Adrenal gland (tissue), 12 donors: ENCODE results near the gene UCP1. TPM values are rescaled to one million over a fixed set of nuclear protein-coding genes. Genes with fewer than 3 reads are reported as not detected.

Source experiments
- DNase-seq, 7 donors: peaks; one replicate each; pipeline ENCODE4 v3.0.0-alpha.2; 2019 to 2020
- H3K27ac ChIP-seq, 5 donors: fragments of 200-600 bp; sonication (generic) in 4 of 5; 1 replicate in 3 of 5; 2 replicates in 2 of 5; pipeline versions ENCODE4 v1.5.1 to v1.8.0; 2016 to 2020; ENCODE audit warnings: mild to moderate bottlenecking in 1 of 5
- H3K27me3 ChIP-seq: fragments of 200-600 bp; 2 replicates; pipeline ENCODE4 v1.8.0; 2021
- H3K36me3 ChIP-seq, 2 donors: fragments of 200-600 bp; replicated peaks in 1 of 2; 1 replicate in 1 of 2; 2 replicates in 1 of 2; pipeline versions ENCODE4 v1.5.1 to v1.8.0; 2018 to 2022
- H3K4me1 ChIP-seq, 2 donors: fragments of 200-600 bp; replicated peaks in 1 of 2; 1 replicate in 1 of 2; 2 replicates in 1 of 2; pipeline versions ENCODE4 v1.5.1 to v1.8.0; 2018 to 2021
- H3K4me3 ChIP-seq, 4 donors: fragments of 200-600 bp; sonication (generic) in 3 of 4; one replicate each; pipeline ENCODE4 v1.5.1; 2016 to 2018
- H3K9me3 ChIP-seq, 3 donors: fragments of 200-600 bp; sonication (generic) in 1 of 3; replicated peaks in 1 of 3; 1 replicate in 2 of 3; 2 replicates in 1 of 3; pipeline versions ENCODE4 v1.5.1 to v1.8.0; 2016 to 2021
- CTCF ChIP-seq, 6 experiments: fragments of 450-650 bp in 4 of 6; fragments of 200-600 bp in 2 of 6; sonication (generic) in 1 of 6; IDR thresholded peaks; 1 replicate in 5 of 6; 2 replicates in 1 of 6; pipeline versions ENCODE4 v1.5.1 to v1.8.0; 2016 to 2021; ENCODE audit warnings: antibody characterized with exemption in 6 of 6, mild to moderate bottlenecking in 2 of 6, moderate library complexity in 1 of 6
- POLR2A ChIP-seq, 2 donors: fragments of 450-650 bp; IDR thresholded peaks; one replicate each; pipeline ENCODE4 v1.6.1; 2017; ENCODE audit warnings: antibody characterized with exemption in 2 of 2, mild to moderate bottlenecking in 2 of 2, moderate library complexity in 1 of 2
- WGBS, 4 donors: extraction: QIAGEN DNeasy Blood & Tissue Kit in 2 of 4; methylation state at CpG; one replicate each; pipeline versions ENCODE4 v1.1.5 to v1.1.7; 2013 to 2017; 5-methylcytosine and 5-hydroxymethylcytosine counted together
- intact Hi-C, 2 donors: fragments of 100-400 bp; cut with DNase I; formaldehyde crosslinking; loops; one replicate each; pipeline versions ENCODE4 v1.14.1 to v1.15.0; 2022 to 2023
- polyA plus RNA-seq, 3 donors: library from polyadenylated mRNA; stranded (reverse); fragments of 200-250 nt in 2 of 3; fragments of 350-450 nt in 1 of 3; fragmentation: Illumina TruSeq in 1 of 3; extraction: RNeasy Lipid Tissue Mini Kit (QIAGEN cat#74804) in 1 of 3; gene quantifications; one replicate each; pipeline ENCODE4 v1.2.3, GENCODE V29; 2013 to 2014
- total RNA-seq, 9 donors: library from RNA; depleted of rRNA in 4 of 9; stranded (reverse); fragments of >200 nt in 4 of 9; fragments of 120-200 nt in 1 of 9; fragmentation: NEBNext Ultra II Directional in 1 of 9; extraction: Animal tissue kit (Norgen Biotek cat#: 25700) in 1 of 9; gene quantifications; one replicate each; pipeline versions ENCODE4 v1.1.0 to v1.2.4, GENCODE V29; 2013 to 2023
- donor health status: healthy with polysubstance abuse.
- donor health status: Bipolar disorder and iron deficiency.
- donor health status: DM: yes; HTN: yes; CAD: no.
- donor health status: DM: no; HTN: no; CAD: no.
- donor health status: DM: no; HTN: no; CAD: no.
- donor health status: DM: yes; HTN: yes; CAD: no.

Gene UCP1
- total and polyA plus RNA-seq, 12 donors, result 0.16 to 1.3 TPM; not detected in 10

GRCh38 chr4:140603286-140603685 lies 34.5 kb upstream of the UCP1 start:
- 47 to 100% (median 65%) methylated on average over 1 to 2 of the region's 2 CpGs for WGBS, 4 donors
- Histone ChIP-seq H3K4me1 (no peaks in the 10 kb centered on the region), H3K27ac (no peak overlapping the region), H3K4me3 (no peak overlapping the region), H3K36me3 (no peaks in the 10 kb centered on the region), H3K27me3 (no peaks in the 10 kb centered on the region), H3K9me3 (no peaks in the 10 kb centered on the region)
- TF ChIP-seq POLR2A (IDR thresholded peaks at IDR 0.05) (no peak), CTCF (IDR thresholded peaks at IDR 0.05) (no peak)
- intact Hi-C loops, result loop anchor here (10.0 kb wide), 2 partner anchors 238 to 242 kb away; no protein-coding TSS in a partner anchor
- DNase-seq, result no peak

- Histone ChIP-seq H3K4me1 (no peaks in the 10 kb centered on the region), H3K4me3 (no peak overlapping the region), H3K27ac (no peak overlapping the region), H3K27me3 (no peaks in the 10 kb centered on the region), H3K9me3 (no peaks in the 10 kb centered on the region), H3K36me3 (no peaks in the 10 kb centered on the region)
- 82 to 91% (median 87%) methylated on average over 2 of the region's 2 CpGs for WGBS, 4 donors
- intact Hi-C loops, result loop anchor here (10.0 kb wide), 2 partner anchors 238 to 242 kb away; no protein-coding TSS in a partner anchor
- TF ChIP-seq CTCF (IDR thresholded peaks at IDR 0.05) (no peak), POLR2A (IDR thresholded peaks at IDR 0.05) (no peak)
- no peak for DNase-seq
These were observed 34.0 kb upstream of the UCP1 start for GRCh38 chr4:140602714-140603113.

- Histone ChIP-seq H3K27me3 (no peaks in the 10 kb centered on the region), H3K4me3 (no peak overlapping the region), H3K27ac (no peak overlapping the region), H3K36me3 (no peaks in the 10 kb centered on the region), H3K4me1 (no peaks in the 10 kb centered on the region), H3K9me3 (no peaks in the 10 kb centered on the region)
- intact Hi-C loops, result loop anchor here (10.0 kb wide), 2 partner anchors 236 to 244 kb away; no protein-coding TSS in a partner anchor
- 84 to 93% (median 85%) methylated on average over 3 to 8 of the region's 8 CpGs for WGBS, 4 donors
- DNase-seq, result no peak
- TF ChIP-seq POLR2A (IDR thresholded peaks at IDR 0.05), result no peak
- TF ChIP-seq CTCF (IDR thresholded peaks at IDR 0.05), result no peak
These were observed 31.6 kb upstream of the UCP1 start for GRCh38 chr4:140600408-140600807.

GRCh38 chr4:140595065-140595464 lies 26.3 kb upstream of the UCP1 start:
- no peak overlapping the region for H3K27ac ChIP-seq
- TF ChIP-seq CTCF (IDR thresholded peaks at IDR 0.05) (peak in 5 of 6 experiments; percentile 15 to 48 (median 39)), POLR2A (IDR thresholded peaks at IDR 0.05) (no peak)
- H3K36me3 ChIP-seq, result no peaks in the 10 kb centered on the region
- WGBS, 4 donors, result 44 to 64% (median 52%) methylated on average over 1 of the region's 1 CpG
- H3K4me1 ChIP-seq, result no peaks in the 10 kb centered on the region
- intact Hi-C loops, result no loop called here
- peak in 2 of 7 donors; percentile 15 for DNase-seq
- H3K27me3 ChIP-seq, result no peaks in the 10 kb centered on the region
- no peak overlapping the region for H3K4me3 ChIP-seq
- H3K9me3 ChIP-seq, result no peaks in the 10 kb centered on the region
